GM23338 (cell line): ENCODE measurements around the gene SLC37A2. TPM values are rescaled to one million over a fixed set of nuclear protein-coding genes. Genes with fewer than 3 reads are reported as not detected.

ENCODE experiments used
- ATAC-seq: fragments of 200-7000 bp; cut with Tn5 transposase; 3 replicates; pipeline ENCODE4 v1.9.1; 2020
- DNase-seq: peaks from one replicate; pipeline ENCODE4 v3.0.0-alpha.2; 2015; ENCODE audit warnings: low spot score
- H2AFZ ChIP-seq: fragments of 200-600 bp; sonication (generic); 2 replicates; pipeline ENCODE4 v1.8.0; 2016; ENCODE audit warnings: antibody characterized with exemption, mild to moderate bottlenecking, moderate library complexity
- H3F3A ChIP-seq: fragments of 200-600 bp; sonication (generic); replicated peaks from 2 replicates; pipeline ENCODE4 v1.8.0; 2017; ENCODE audit warnings: antibody characterized with exemption, mixed run types, low read depth
- H3K27ac ChIP-seq: fragments of 200-600 bp; sonication (generic); 2 replicates; pipeline ENCODE4 v1.6.1; 2016; ENCODE audit warnings: low read depth
- H3K27me3 ChIP-seq: fragments of 200-600 bp; sonication (generic); 2 replicates; pipeline ENCODE4 v1.8.0; 2016; ENCODE audit warnings: mild to moderate bottlenecking, mixed run types, moderate library complexity; ENCODE audit not compliant: insufficient read depth
- H3K36me3 ChIP-seq: fragments of 200-600 bp; sonication (generic); 2 replicates; pipeline ENCODE4 v1.8.0; 2016; ENCODE audit warnings: mild to moderate bottlenecking; ENCODE audit not compliant: insufficient read depth
- H3K4me1 ChIP-seq: fragments of 200-600 bp; sonication (generic); 2 replicates; pipeline ENCODE4 v1.8.0; 2016; ENCODE audit warnings: mild to moderate bottlenecking, moderate library complexity; ENCODE audit not compliant: insufficient read depth
- H3K4me2 ChIP-seq: fragments of 200-600 bp; sonication (generic); 2 replicates; pipeline ENCODE4 v1.7.1; 2017; ENCODE audit warnings: mixed run types
- H3K4me3 ChIP-seq: fragments of 200-600 bp; sonication (generic); 2 replicates; pipeline ENCODE4 v1.6.1; 2016; ENCODE audit warnings: mixed run types
- H3K79me2 ChIP-seq: fragments of 200-600 bp; sonication (generic); replicated peaks from 2 replicates; pipeline ENCODE4 v1.8.0; 2017; ENCODE audit warnings: mild to moderate bottlenecking; ENCODE audit not compliant: insufficient read depth
- H3K9me2 ChIP-seq: fragments of 200-600 bp; sonication (generic); 2 replicates; pipeline ENCODE4 v1.8.0; 2017; ENCODE audit not compliant: insufficient read depth
- H4K20me1 ChIP-seq: fragments of 200-600 bp; sonication (generic); replicated peaks from 2 replicates; pipeline ENCODE4 v1.8.0; 2017; ENCODE audit warnings: mild to moderate bottlenecking; ENCODE audit not compliant: insufficient read depth
- H3K27ac Mint-ChIP-seq: 2 replicates; pipeline ENCODE4 v1.8.0; 2020; ENCODE audit warnings: inconsistent platforms, mild to moderate bottlenecking, moderate library complexity, mixed read lengths
- H3K27me3 Mint-ChIP-seq: 3 replicates; pipeline ENCODE4 v1.8.0; 2022; ENCODE audit warnings: low read depth, mild to moderate bottlenecking, moderate library complexity, mixed read lengths, inconsistent platforms; ENCODE audit not compliant: insufficient read depth, poor library complexity
- H3K36me3 Mint-ChIP-seq: 3 replicates; pipeline ENCODE4 v1.8.0; 2021; ENCODE audit warnings: low read depth, mild to moderate bottlenecking, inconsistent platforms, moderate library complexity, mixed read lengths
- H3K4me1 Mint-ChIP-seq: 3 replicates; pipeline ENCODE4 v1.8.0; 2020; ENCODE audit warnings: mild to moderate bottlenecking, inconsistent platforms, mixed read lengths
- H3K4me3 Mint-ChIP-seq: 3 replicates; pipeline ENCODE4 v1.8.0; 2021; ENCODE audit warnings: moderate library complexity, mild to moderate bottlenecking, inconsistent platforms, mixed read lengths
- H3K9me3 Mint-ChIP-seq: 3 replicates; pipeline ENCODE4 v1.8.0; 2020; ENCODE audit warnings: moderate library complexity, mild to moderate bottlenecking, inconsistent platforms, mixed read lengths
- CREB1 ChIP-seq: fragments of 250-450 bp; sonication (Bioruptor Pico); IDR thresholded peaks from 2 replicates; pipeline ENCODE4 v1.5.0; 2020; ENCODE audit warnings: low read depth, mild to moderate bottlenecking, moderate library complexity
- CTCF ChIP-seq, 2 experiments: fragments of 200-600 bp in 1 of 2; sonication (generic) in 1 of 2; conservative IDR thresholded peaks; 2 replicates each; pipeline versions ENCODE4 v1.5.1 to v1.6.1; 2016 to 2017; ENCODE audit warnings: antibody characterized with exemption in 2 of 2, low read depth in 2 of 2, mild to moderate bottlenecking in 2 of 2, moderate library complexity in 1 of 2
- ETS1 ChIP-seq: IDR thresholded peaks from 2 replicates; pipeline ENCODE4 v1.6.1; 2016; ENCODE audit warnings: antibody characterized with exemption
- EZH2 ChIP-seq: fragments of 200-600 bp; sonication (generic); IDR thresholded peaks from one replicate; pipeline ENCODE4 v1.8.0; 2017; ENCODE audit warnings: antibody characterized with exemption, mild to moderate bottlenecking, low read depth; ENCODE audit not compliant: unreplicated experiment
- EZH2phosphoT487 ChIP-seq: fragments of 200-600 bp; sonication (generic); IDR thresholded peaks from one replicate; pipeline ENCODE4 v1.8.1; 2018; ENCODE audit warnings: antibody characterized with exemption; ENCODE audit not compliant: unreplicated experiment
- JUNB ChIP-seq: IDR thresholded peaks from one replicate; pipeline ENCODE4 v1.6.1; 2016; ENCODE audit warnings: antibody characterized with exemption; ENCODE audit not compliant: unreplicated experiment
- NANOG ChIP-seq: IDR thresholded peaks from 2 replicates; pipeline ENCODE4 v1.6.1; 2016; ENCODE audit warnings: antibody characterized with exemption, borderline replicate concordance
- POLR2AphosphoS5 ChIP-seq: IDR thresholded peaks from 2 replicates; pipeline ENCODE4 v1.6.1; 2016; ENCODE audit warnings: antibody characterized with exemption, low read depth
- REST ChIP-seq: IDR thresholded peaks from one replicate; pipeline ENCODE4 v1.6.1; 2018; ENCODE audit warnings: antibody characterized with exemption; ENCODE audit not compliant: unreplicated experiment
- STAT1 ChIP-seq: IDR thresholded peaks from one replicate; pipeline ENCODE4 v1.6.1; 2016; ENCODE audit warnings: antibody characterized with exemption; ENCODE audit not compliant: unreplicated experiment
- ZNF114 ChIP-seq: fragments of 250-450 bp; sonication (Bioruptor Pico); IDR thresholded peaks from 2 replicates; pipeline ENCODE4 v1.5.0; 2020; ENCODE audit warnings: mild to moderate bottlenecking, moderate library complexity
- ZNF331 ChIP-seq: fragments of 250-450 bp; sonication (Bioruptor Pico); IDR thresholded peaks from 2 replicates; pipeline ENCODE4 v1.5.0; 2020; ENCODE audit warnings: low read depth, mild to moderate bottlenecking, moderate library complexity
- polyA plus RNA-seq: library from polyadenylated mRNA; unstranded; fragments of >200 nt; fragmentation: Nextera tagmentation; extraction: Ambion mirVana; gene quantifications from 2 replicates; pipeline ENCODE4 v1.2.1, GENCODE V29; 2016
- total RNA-seq: library from RNA; depleted of rRNA; stranded (reverse); fragments of >200 nt; shearing (Covaris generic); gene quantifications from 2 replicates; pipeline ENCODE4 v1.2.3, GENCODE V29; 2014

SLC37A2 gene
- total and polyA plus RNA-seq, 2 experiments from 2014 or later, result 0.40 to 1.6 TPM

GRCh38 chr11:125078516-125079140, 15.5 kb downstream of the SLC37A2 start:
- H3K36me3 Mint-ChIP-seq, result no peaks in the 10 kb centered on the region
- no peak overlapping the region for H3K27ac ChIP-seq
- H3K4me3 Mint-ChIP-seq, result no peak overlapping the region
- TF ChIP-seq ETS1, result no peak
- no peak for TF ChIP-seq ZNF114 (CRISPR knock-in tag)
- no peak overlapping the region for H3K4me2 ChIP-seq
- peaks cover 2% of the 10 kb centered on the region; the same call in 2 of the 3 replicates for H3K4me1 Mint-ChIP-seq
- no peak overlapping the region for H3K4me3 ChIP-seq
- H3K9me2 ChIP-seq, result no peaks in the 10 kb centered on the region
- H3F3A ChIP-seq, result no peaks in the 10 kb centered on the region
- no peaks in the 10 kb centered on the region; the same call in 2 of the 3 replicates for H3K9me3 Mint-ChIP-seq
- H3K27me3 ChIP-seq, result no peaks in the 10 kb centered on the region
- no peaks in the 10 kb centered on the region for H3K4me1 ChIP-seq
- H3K79me2 ChIP-seq, result no peaks in the 10 kb centered on the region
- H4K20me1 ChIP-seq, result no peaks in the 10 kb centered on the region
- ATAC-seq (no peak), DNase-seq (no peak)
- H3K27ac Mint-ChIP-seq, result no peak overlapping the region
- H3K27me3 Mint-ChIP-seq, result peaks cover 18% of the 10 kb centered on the region
- H3K36me3 ChIP-seq, result no peaks in the 10 kb centered on the region
- H2AFZ ChIP-seq, result no peak overlapping the region

- no peak for ATAC-seq
- Histone ChIP-seq H3F3A (no peaks in the 10 kb centered on the region), H3K4me2 (no peak overlapping the region), H2AFZ (no peak overlapping the region), H4K20me1 (no peaks in the 10 kb centered on the region), H3K4me3 (no peak overlapping the region), H3K27me3 (no peaks in the 10 kb centered on the region), H3K27ac (no peak overlapping the region), H3K9me2 (no peaks in the 10 kb centered on the region), H3K4me1 (no peaks in the 10 kb centered on the region), H3K36me3 (no peaks in the 10 kb centered on the region), H3K79me2 (no peaks in the 10 kb centered on the region)
- peaks cover 18% of the 10 kb centered on the region for H3K27me3 Mint-ChIP-seq
- no peak overlapping the region for H3K27ac Mint-ChIP-seq
- no peaks in the 10 kb centered on the region; the same call in 2 of the 3 replicates for H3K9me3 Mint-ChIP-seq
- H3K36me3 Mint-ChIP-seq, result no peaks in the 10 kb centered on the region; the same call in 2 of the 3 replicates
- no peak overlapping the region for H3K4me3 Mint-ChIP-seq
- H3K4me1 Mint-ChIP-seq, result peaks cover 2% of the 10 kb centered on the region; the same call in 2 of the 3 replicates
- no peak for DNase-seq
- TF ChIP-seq JUNB (no peak), REST (no peak), POLR2AphosphoS5 (no peak), CTCF (conservative IDR thresholded peaks at IDR 0.05; ENCODE audit: low read depth in 2 of 2) (no peak), EZH2phosphoT487 (no peak), ZNF114 (CRISPR knock-in tag) (no peak), NANOG (no peak), ZNF331 (no peak), CREB1 (CRISPR knock-in tag) (no peak), EZH2 (no peak), STAT1 (no peak)
These were observed 16.2 kb downstream of the SLC37A2 start for GRCh38 chr11:125079151-125079877.
